IPS-NIHi7 (cell line): ENCODE data around the gene VDR.

Experiments used
- DNase-seq: peaks from one replicate; pipeline ENCODE4 v3.0.0; 2012; ENCODE audit warnings: mixed read lengths; ENCODE audit errors: extremely low spot score

Gene VDR

GRCh38 chr12:47894068-47894467 is 10.7 kb downstream of the VDR start:
- DNase-seq = no peak

GRCh38 chr12:47892819-47893218 is 12.0 kb downstream of the VDR start:
- no peak for DNase-seq

- DNase-seq = no peak
Observed at GRCh38 chr12:47891356-47891755, 13.4 kb downstream of the VDR start.

GRCh38 chr12:47889040-47889439 is 15.8 kb downstream of the VDR start:
- no peak for DNase-seq

- no peak for DNase-seq
Observed at GRCh38 chr12:47888153-47888819, 16.5 kb downstream of the VDR start.

- DNase-seq = no peak
Observed at GRCh38 chr12:47887529-47887928, 17.3 kb downstream of the VDR start.

GRCh38 chr12:47886510-47887240 is 18.1 kb downstream of the VDR start:
- no peak for DNase-seq

GRCh38 chr12:47885566-47885965 is 19.2 kb downstream of the VDR start:
- no peak for DNase-seq

GRCh38 chr12:47885012-47885501 is 19.7 kb downstream of the VDR start:
- no peak for DNase-seq

- no peak for DNase-seq
Observed at GRCh38 chr12:47884501-47884900, 20.3 kb downstream of the VDR start.

- DNase-seq = no peak
Observed at GRCh38 chr12:47883663-47884195, 21.1 kb downstream of the VDR start.

GRCh38 chr12:47882781-47883546 is 21.8 kb downstream of the VDR start:
- DNase-seq = no peak

- no peak for DNase-seq
Observed at GRCh38 chr12:47881826-47882427, 22.9 kb downstream of the VDR start.

GRCh38 chr12:47881051-47881450 is 23.7 kb downstream of the VDR start:
- no peak for DNase-seq

- no peak for DNase-seq
Observed at GRCh38 chr12:47878918-47879481, 25.8 kb downstream of the VDR start.

- DNase-seq = no peak
Observed at GRCh38 chr12:47878293-47878917, 26.4 kb downstream of the VDR start.

GRCh38 chr12:47877081-47877480 is 27.7 kb downstream of the VDR start:
- DNase-seq = no peak

- DNase-seq = no peak
Observed at GRCh38 chr12:47876440-47876960, 28.3 kb downstream of the VDR start.

- DNase-seq = no peak
Observed at GRCh38 chr12:47875746-47876439, 28.9 kb downstream of the VDR start.

- DNase-seq = no peak
Observed at GRCh38 chr12:47874316-47874715, 30.5 kb downstream of the VDR start.
